PC-3 (cell line): ENCODE results near the gene HDAC5. TPM values are rescaled to one million over a fixed set of nuclear protein-coding genes. Genes with fewer than 3 reads are reported as not detected.

ENCODE experiments used
- ATAC-seq: fragments of 200-7000 bp; cut with Tn5 transposase; 2 replicates; pipeline ENCODE4 v1.9.1; 2020; ENCODE audit warnings: mild to moderate bottlenecking, moderate library complexity
- Bru-seq: library from RNA; stranded (reverse); fragments of 400-500 nt; gene quantifications from one replicate; lab custom pipeline; 2021; lab: Mats Ljungman, UMichigan
- BruChase-seq, 2 experiments: library from RNA; stranded (reverse); fragments of 400-500 nt; gene quantifications; one replicate each; lab custom pipeline; 2021; lab: Mats Ljungman, UMichigan
- BruUV-seq: library from RNA; stranded (reverse); fragments of 400-500 nt; replicated peaks from 2 replicates; lab custom pipeline; 2021; lab: Mats Ljungman, UMichigan
- CTCF ChIA-PET: fragments of 300-600 bp; sonication (Branson Sonifier 250); formaldehyde crosslinking; loops from one replicate; lab custom pipeline; 2022; ENCODE audit warnings: antibody characterized with exemption; lab: Charles Lee
- POLR2A ChIA-PET: fragments of 300-600 bp; sonication (Branson Sonifier 250); formaldehyde crosslinking; loops from one replicate; lab custom pipeline; 2022; ENCODE audit warnings: antibody characterized with exemption; ENCODE audit not compliant: unreplicated experiment; lab: Charles Lee
- DNase-seq: peaks from one replicate; pipeline ENCODE4 v3.0.0-alpha.2; 2015
- H2AFZ ChIP-seq: fragments of 300-600 bp; sonication (generic); 2 replicates; pipeline ENCODE4 v1.6.0; 2016; ENCODE audit warnings: antibody characterized with exemption, low read length
- H3F3A ChIP-seq: fragments of 300-600 bp; sonication (generic); one replicate; pipeline ENCODE4 v1.6.0; 2017; ENCODE audit warnings: antibody characterized with exemption, low read length, control low read depth, mild to moderate bottlenecking; ENCODE audit not compliant: unreplicated experiment
- H3K27ac ChIP-seq: fragments of 300-600 bp; sonication (generic); 2 replicates; pipeline ENCODE4 v1.5.1; 2016; ENCODE audit warnings: mild to moderate bottlenecking, low read length
- H3K27me3 ChIP-seq: fragments of 300-600 bp; sonication (generic); 2 replicates; pipeline ENCODE4 v1.6.1; 2016; ENCODE audit warnings: low read length, mixed read lengths
- H3K36me3 ChIP-seq: fragments of 300-600 bp; sonication (generic); 2 replicates; pipeline ENCODE4 v1.6.1; 2016; ENCODE audit warnings: low read depth, mixed run types, low read length, mixed read lengths
- H3K4me1 ChIP-seq: fragments of 300-600 bp; sonication (generic); 2 replicates; pipeline ENCODE4 v1.5.1; 2016; ENCODE audit warnings: low read length; ENCODE audit not compliant: insufficient read depth
- H3K4me2 ChIP-seq: fragments of 300-600 bp; sonication (generic); 2 replicates; pipeline ENCODE4 v1.6.0; 2016; ENCODE audit warnings: low read length
- H3K4me3 ChIP-seq: fragments of 300-600 bp; sonication (generic); 2 replicates; pipeline ENCODE4 v1.5.1; 2016; ENCODE audit warnings: mild to moderate bottlenecking, low read length, mixed read lengths
- H3K79me2 ChIP-seq: fragments of 300-600 bp; sonication (generic); 2 replicates; pipeline ENCODE4 v1.6.1; 2017; ENCODE audit warnings: low read length, mixed read lengths
- H3K9ac ChIP-seq: fragments of 300-600 bp; sonication (generic); 2 replicates; pipeline ENCODE4 v1.6.0; 2016; ENCODE audit warnings: mild to moderate bottlenecking, low read length
- H3K9me2 ChIP-seq: fragments of 300-600 bp; sonication (generic); replicated peaks from 2 replicates; pipeline ENCODE4 v1.6.1; 2016; ENCODE audit warnings: mixed run types, low read length, mixed read lengths
- H3K9me3 ChIP-seq: fragments of 300-600 bp; sonication (generic); 2 replicates; pipeline ENCODE4 v1.6.1; 2016; ENCODE audit warnings: low read length, mixed read lengths
- H4K20me1 ChIP-seq: fragments of 300-600 bp; sonication (generic); 2 replicates; pipeline ENCODE4 v1.6.1; 2016; ENCODE audit warnings: low read length, mixed read lengths
- CTCF ChIP-seq: fragments of 300-600 bp; sonication (generic); conservative IDR thresholded peaks from 2 replicates; pipeline ENCODE4 v1.5.1; 2017; ENCODE audit warnings: antibody characterized with exemption, low read depth, mild to moderate bottlenecking, low read length
- EZH2 ChIP-seq: fragments of 300-600 bp; sonication (generic); IDR thresholded peaks from one replicate; pipeline ENCODE4 v1.6.1; 2017; ENCODE audit warnings: antibody characterized with exemption, mild to moderate bottlenecking, low read length; ENCODE audit not compliant: unreplicated experiment
- EZH2phosphoT487 ChIP-seq: fragments of 300-600 bp; sonication (generic); IDR thresholded peaks from 2 replicates; pipeline ENCODE4 v1.6.1; 2018; ENCODE audit warnings: mild to moderate bottlenecking, antibody characterized with exemption, low read length, borderline replicate concordance
- intact Hi-C: fragments of 100-400 bp; cut with micrococcal nuclease; formaldehyde crosslinking; loops from 2 replicates; pipeline ENCODE4 v1.9.0; 2023
- long read RNA-seq: library from polyadenylated mRNA; unstranded; transcript quantifications from one replicate; pipeline ENCODE4 v2.0.0, GENCODE V29; 2021; ENCODE audit not compliant: unreplicated experiment
- total RNA-seq: library from RNA; depleted of rRNA; stranded (reverse); fragments of >200 nt; gene quantifications from 2 replicates; pipeline ENCODE4 v1.2.3, GENCODE V29; 2014; rRNA removed

The HDAC5 gene
- total RNA-seq (39.1 and 47.1 TPM in 2 replicates), Bru-seq, nascent RNA (percentile 59 among the genes with signal in this experiment), BruChase-seq, experiment 1, labeled RNA remaining after a 6-hour chase (percentile 55 among the genes with signal in this experiment), BruChase-seq, experiment 2, labeled RNA remaining after a 2-hour chase (percentile 59 among the genes with signal in this experiment)
- long read RNA-seq, full-length matches to known transcripts = 24 of 269 reads
- long read RNA-seq, partial matches to known transcripts = 166 of 269 reads
- long read RNA-seq, other reads (novel, unspliced or antisense) = 79 of 269 reads

GRCh38 chr17:44123356-44124117 lies at the start of gene HDAC5:
Gene HDAC5 (minus strand): TSS chr17:44123641. CDS start chr17:44117515, 6,126 bp downstream.
- ATAC-seq (peak; percentile 92), DNase-seq (peak; percentile 97)
- no TSS peak for BruUV-seq
- ChIA-PET POLR2A (interaction anchor here (0.5 to 0.9 kb wide), 9 partner anchors 13 to 578 kb away, joined by 3 to 11 read pairs (median 4); no protein-coding TSS in a partner anchor), CTCF (interaction anchor here (0.6 to 2.2 kb wide), 7 partner anchors 8 to 45 kb away, joined by 4 to 18 read pairs (median 8); no protein-coding TSS in a partner anchor)
- peak; percentile 77 for TF ChIP-seq CTCF
- TF ChIP-seq EZH2phosphoT487 = no peak
- TF ChIP-seq EZH2 = no peak
- Histone ChIP-seq H3K79me2 (no peaks in the 10 kb centered on the region), H2AFZ (peak within 1 kb of the TSS; percentile 84), H4K20me1 (no peaks in the 10 kb centered on the region), H3K27ac (peak within 1 kb of the TSS; percentile 57), H3K27me3 (no peaks in the 10 kb centered on the region), H3K9ac (peak within 1 kb of the TSS; percentile 77), H3K4me3 (peak within 1 kb of the TSS; percentile 72), H3F3A (no peaks in the 10 kb centered on the region), H3K9me2 (no peaks in the 10 kb centered on the region), H3K36me3 (no peaks in the 10 kb centered on the region), H3K4me1 (peaks cover 13% of the 10 kb centered on the region), H3K9me3 (no peaks in the 10 kb centered on the region), H3K4me2 (peak within 1 kb of the TSS; percentile 99)
- intact Hi-C loops = loop anchor here (1.0 kb wide), 1 partner anchor 15 kb away; no protein-coding TSS in a partner anchor

GRCh38 chr17:44171931-44172455 lies 48.6 kb upstream of the HDAC5 start:
- POLR2A ChIA-PET = interaction anchor here (0.6 kb wide), 1 partner anchor 168 kb away, joined by 5 read pairs; no protein-coding TSS in a partner anchor
- TF ChIP-seq EZH2 (no peak), CTCF (no peak), EZH2phosphoT487 (no peak)
- H2AFZ ChIP-seq = no peak overlapping the region

More at GRCh38 chr17:44171931-44172455, 48.6 kb upstream of the HDAC5 start:
- H3K4me1 ChIP-seq = peaks cover 9% of the 10 kb centered on the region
- H3K27me3 ChIP-seq = no peaks in the 10 kb centered on the region
- ATAC-seq = no peak
- no peaks in the 10 kb centered on the region for H3F3A ChIP-seq
- no TSS peak for BruUV-seq
- H3K9ac ChIP-seq = no peak overlapping the region
- no peaks in the 10 kb centered on the region for H4K20me1 ChIP-seq
- CTCF ChIA-PET = interaction anchor here (0.5 kb wide), 1 partner anchor 214 kb away, joined by 3 read pairs; no protein-coding TSS in a partner anchor
- DNase-seq = no peak
- H3K4me3 ChIP-seq = no peak overlapping the region
- H3K36me3 ChIP-seq = no peaks in the 10 kb centered on the region; the same call in 1 of the 2 replicates
- H3K9me2 ChIP-seq = no peaks in the 10 kb centered on the region
- no peak overlapping the region for H3K4me2 ChIP-seq
- no peaks in the 10 kb centered on the region for H3K9me3 ChIP-seq
- no peak overlapping the region for H3K27ac ChIP-seq
- intact Hi-C loops = no loop called here
- H3K79me2 ChIP-seq = no peaks in the 10 kb centered on the region
